Measurements from ENCODE around the gene ANKS1B. TPM values are rescaled to one million over a fixed set of nuclear protein-coding genes. Genes with fewer than 3 reads are reported as not detected.
A peak's percentile ranks its signal among the peaks of the same experiment; 100 is the strongest.

The ANKS1B gene
- total and polyA plus RNA-seq, 2 experiments from 2014 or later: 1.8 to 1.9 TPM

DNA sequence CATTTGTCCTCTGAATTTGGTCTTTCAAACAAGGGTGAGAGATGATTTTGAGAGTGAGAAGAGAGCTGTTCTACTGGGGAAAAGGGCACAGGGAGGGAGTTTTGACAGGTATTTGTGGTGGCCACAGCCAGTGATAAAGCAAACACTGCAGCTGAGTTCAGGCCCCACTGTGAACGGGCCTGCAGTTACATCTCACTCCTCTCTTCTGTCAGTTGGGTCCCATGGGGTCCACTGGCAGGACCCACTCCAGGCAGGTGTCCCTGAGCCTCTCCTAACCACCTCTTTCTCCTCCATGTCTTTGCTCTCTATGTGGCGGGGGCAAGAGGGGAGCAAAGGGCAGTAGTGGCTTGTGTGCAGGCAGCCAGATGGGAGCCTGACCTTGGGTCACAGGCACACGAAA, 1044.8 kb downstream of the ANKS1B start:
- TF ChIP-seq CTCF (IDR thresholded peaks at IDR 0.05; ENCODE audit: low read depth, low read length): no peak
- DNase-seq (ENCODE audit: low read depth in 1 of 2, low spot score in 1 of 2): no peak
- H3K27ac ChIP-seq: no peak overlapping the region
- no peaks in the 10 kb centered on the region for H3K9me3 ChIP-seq (ENCODE audit: low read depth)
- no peak overlapping the region for H3K4me3 ChIP-seq
- no peaks in the 10 kb centered on the region for H3K4me1 ChIP-seq (ENCODE audit: low read depth)
- no peaks in the 10 kb centered on the region for H3K36me3 ChIP-seq
- H3K27me3 ChIP-seq: no peaks in the 10 kb centered on the region

DNA sequence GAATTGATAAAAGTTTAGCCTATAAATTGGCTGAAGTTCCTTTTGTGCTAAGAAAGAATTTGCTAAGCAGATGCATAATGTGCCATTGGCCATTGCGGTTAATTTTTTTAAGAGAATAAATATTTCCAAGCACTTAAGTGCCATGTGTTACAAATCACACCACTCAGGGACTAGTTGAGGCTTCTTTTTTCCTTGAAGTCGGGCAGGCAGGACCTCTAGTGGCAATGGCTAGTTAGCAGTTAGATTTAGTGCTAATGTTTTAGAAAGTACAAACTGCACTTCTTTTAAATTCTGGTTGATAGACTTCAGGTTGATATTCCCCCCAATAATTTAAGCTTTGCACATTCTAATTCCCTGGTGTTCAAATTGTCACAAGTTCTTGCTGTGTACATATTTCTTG, 1045.4 kb downstream of the ANKS1B start:
- TF ChIP-seq CTCF (IDR thresholded peaks at IDR 0.05; ENCODE audit: low read depth, low read length): peak; percentile 55
- DNase-seq (ENCODE audit: low read depth in 1 of 2, low spot score in 1 of 2): peak; percentile 40 to 51

DNA sequence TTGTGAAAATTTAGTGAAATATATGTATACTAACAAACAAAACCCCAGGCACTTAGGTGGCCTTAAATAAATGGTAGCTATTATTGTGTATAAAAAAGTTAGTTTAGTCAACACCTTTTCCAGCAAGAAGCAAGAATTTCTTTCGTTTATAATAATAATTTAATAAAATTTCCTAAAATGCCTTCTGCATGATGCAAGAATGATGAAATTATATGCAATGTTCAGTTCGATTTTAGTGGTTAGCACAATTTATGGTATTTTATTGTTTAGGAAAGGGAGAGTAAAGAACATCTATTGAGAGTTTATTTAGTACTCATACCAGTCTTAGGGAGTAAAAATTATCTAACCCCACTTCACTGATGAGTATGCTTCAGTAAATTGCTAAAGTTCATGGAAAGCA, 1048.9 kb downstream of the ANKS1B start:
- Histone ChIP-seq H3K9me3 (ENCODE audit: low read depth) (no peaks in the 10 kb centered on the region), H3K4me1 (ENCODE audit: low read depth) (no peaks in the 10 kb centered on the region), H3K27ac (no peak overlapping the region), H3K36me3 (no peaks in the 10 kb centered on the region), H3K4me3 (no peak overlapping the region), H3K27me3 (no peaks in the 10 kb centered on the region)
- TF ChIP-seq CTCF (IDR thresholded peaks at IDR 0.05; ENCODE audit: low read depth, low read length): no peak
- no peak for DNase-seq (ENCODE audit: low read depth in 1 of 2, low spot score in 1 of 2)

More for the DNA sequence above, 1045.4 kb downstream of the ANKS1B start:
- Histone ChIP-seq H3K4me3 (no peak overlapping the region), H3K27me3 (no peaks in the 10 kb centered on the region), H3K9me3 (ENCODE audit: low read depth) (no peaks in the 10 kb centered on the region), H3K4me1 (ENCODE audit: low read depth) (no peaks in the 10 kb centered on the region), H3K27ac (no peak overlapping the region), H3K36me3 (no peaks in the 10 kb centered on the region)

GRCh38 chr12:98922871-98923270, 1061.9 kb downstream of the ANKS1B start:
- Histone ChIP-seq H3K36me3 (no peaks in the 10 kb centered on the region), H3K9me3 (ENCODE audit: low read depth) (no peaks in the 10 kb centered on the region), H3K4me1 (ENCODE audit: low read depth) (no peaks in the 10 kb centered on the region), H3K27me3 (no peaks in the 10 kb centered on the region), H3K27ac (no peak overlapping the region), H3K4me3 (no peak overlapping the region)
- DNase-seq (ENCODE audit: low read depth in 1 of 2, low spot score in 1 of 2): no peak
- no peak for TF ChIP-seq CTCF (IDR thresholded peaks at IDR 0.05; ENCODE audit: low read depth, low read length)

GRCh38 chr12:98918176-98918863, 1066.4 kb downstream of the ANKS1B start:
- H3K36me3 ChIP-seq: no peaks in the 10 kb centered on the region
- no peaks in the 10 kb centered on the region for H3K4me1 ChIP-seq (ENCODE audit: low read depth)
- no peaks in the 10 kb centered on the region for H3K9me3 ChIP-seq (ENCODE audit: low read depth)
- no peak overlapping the region for H3K4me3 ChIP-seq
- TF ChIP-seq CTCF (IDR thresholded peaks at IDR 0.05; ENCODE audit: low read depth, low read length): no peak
- DNase-seq (ENCODE audit: low read depth in 1 of 2, low spot score in 1 of 2): no peak
- no peaks in the 10 kb centered on the region for H3K27me3 ChIP-seq
- H3K27ac ChIP-seq: no peak overlapping the region
